Measurements from ENCODE around the gene ZMYND19. TPM values are rescaled to one million over a fixed set of nuclear protein-coding genes. Genes with fewer than 3 reads are reported as not detected.

Gene ZMYND19
- total and polyA plus RNA-seq, 2 of the 8 experiments (the other 6 are each of a cell fraction or from before 2014, with no cell fraction given) = 42.4 to 58.7 TPM

- Histone ChIP-seq H3K36me3 (ENCODE audit: control insufficient read depth in 2 of 4, insufficient read depth in 4 of 4, low read length in 3 of 4) (peaks cover 0 to 22% (median 4%) of the 10 kb centered on the region in 4 experiments; a peak in 3 of 8 replicates), H3K14ac (ENCODE audit: insufficient read length) (no peak overlapping the region), H3K4me3 (ENCODE audit: extremely low read depth in 1 of 4, insufficient read depth in 2 of 4, low read depth in 3 of 4, low read length in 4 of 4) (no peak overlapping the region), H2AK5ac (ENCODE audit: low read depth, low read length) (no peak overlapping the region), H3K23me2 (ENCODE audit: low read depth, low read length) (peaks cover 2% of the 10 kb centered on the region; the same call in 1 of the 2 replicates), H3K4me2 (ENCODE audit: insufficient read depth in 1 of 2, low read depth in 2 of 2, low read length in 2 of 2) (no peak overlapping the region), H3K27me3 (replicated peaks in 1 of 4; ENCODE audit: control insufficient read depth in 3 of 4, extremely low read depth in 1 of 4, insufficient read depth in 3 of 4, low read length in 3 of 4) (peaks cover 0 to 5% (median 0%) of the 10 kb centered on the region in 4 experiments; a peak in 1 of 7 replicates), H3K4ac (replicated peaks; ENCODE audit: insufficient read length, low read depth, low read length) (no peak overlapping the region), H3K4me1 (replicated peaks in 1 of 4; ENCODE audit: control insufficient read depth in 3 of 4, insufficient read depth in 4 of 4, low read length in 3 of 4) (peaks cover 0 to 14% (median 9%) of the 10 kb centered on the region in 4 experiments; a peak in 5 of 7 replicates), H4K20me1 (replicated peaks in 1 of 2; ENCODE audit: control insufficient read depth in 1 of 2, insufficient read depth in 2 of 2, low read length in 2 of 2) (peaks cover 15 to 30% of the 10 kb centered on the region in 2 experiments), H4K8ac (ENCODE audit: extremely low read depth, insufficient read depth, low read length) (no peak overlapping the region), H2BK5ac (ENCODE audit: low read depth, low read length) (no peak overlapping the region), H3K56ac (replicated peaks; ENCODE audit: insufficient read length, low read depth, low read length) (no peak overlapping the region), H3K23ac (ENCODE audit: insufficient read length) (no peak overlapping the region), H4K5ac (ENCODE audit: insufficient read length, low read depth, low read length) (no peak overlapping the region), H3K79me1 (ENCODE audit: low read depth, low read length) (no peaks in the 10 kb centered on the region; the same call in 1 of the 2 replicates), H3K9ac (replicated peaks in 1 of 4; ENCODE audit: extremely low read depth in 1 of 4, low read depth in 3 of 4, low read length in 3 of 4) (no peak overlapping the region; a peak in 1 of 7 replicates), H3K18ac (ENCODE audit: extremely low read depth, low read length) (no peak overlapping the region), H4K91ac (replicated peaks; ENCODE audit: insufficient read length, low read length) (peak overlapping the region; percentile 1), H2BK15ac (ENCODE audit: low read length) (no peak overlapping the region), H3K27ac (ENCODE audit: low read depth, low read length) (no peak overlapping the region), H3K79me2 (ENCODE audit: control insufficient read depth in 1 of 2, insufficient read depth in 2 of 2, low read length in 2 of 2) (peaks cover 0 to 7% of the 10 kb centered on the region in 2 experiments; a peak in 1 of 4 replicates), H3K9me3 (ENCODE audit: insufficient read depth in 2 of 2, low read depth in 1 of 2, low read length in 1 of 2) (no peaks in the 10 kb centered on the region), H2BK20ac (ENCODE audit: low read length) (no peak overlapping the region), H2BK12ac (ENCODE audit: low read depth, low read length) (no peak overlapping the region), H2AFZ (ENCODE audit: low read length) (no peak overlapping the region), H2BK120ac (replicated peaks; ENCODE audit: low read depth, low read length) (no peak overlapping the region)
- DNase-seq (ENCODE audit: low read depth in 1 of 2, low spot score in 2 of 2) (no peak), FAIRE-seq (no peak)
- ChIA-PET POLR2A (ENCODE audit: partially characterized antibody) (interaction anchor here (0.6 to 1.7 kb wide), 5 partner anchors 16 to 49 kb away, joined by 3 to 6 read pairs (median 3); no protein-coding TSS in a partner anchor), CTCF (ENCODE audit: partially characterized antibody) (interaction anchor here (0.6 to 1.2 kb wide), 5 partner anchors 19 to 62 kb away, joined by 3 to 4 read pairs (median 3); no protein-coding TSS in a partner anchor)
- WGBS, 2 experiments (ENCODE audit: extremely low coverage in 1 of 2, insufficient coverage in 1 of 2, insufficient read length in 1 of 2, insufficient replicate concordance in 2 of 2, low coverage in 1 of 2, low lambda C conversion rate in 2 of 2, missing lambda C conversion rate in 1 of 2) = 90% methylated on average over 6 of the region's 6 CpGs; no CpG with 5 or more reads in 1 of the 2 experiments
- TF ChIP-seq GTF2F1 (IDR thresholded peaks at IDR 0.05; ENCODE audit: borderline replicate concordance, low read depth, low read length) (no peak), RFX5 (IDR thresholded peaks at IDR 0.05; ENCODE audit: borderline replicate concordance, low read depth, low read length) (no peak), EP300 (IDR thresholded peaks at IDR 0.05; ENCODE audit: borderline replicate concordance in 1 of 2, low read depth in 2 of 2, low read length in 2 of 2) (no peak), HDAC6 (IDR thresholded peaks at IDR 0.05; ENCODE audit: low read depth, low read length) (no peak), EGR1 (IDR thresholded peaks at IDR 0.05; ENCODE audit: borderline replicate concordance, low read depth, low read length) (no peak), CEBPB (IDR thresholded peaks at IDR 0.05; ENCODE audit: low read depth, low read length) (no peak), CREB1 (IDR thresholded peaks at IDR 0.05) (no peak), POLR2A (IDR thresholded peaks at IDR 0.05; ENCODE audit: control extremely low read depth in 1 of 2, low read depth in 2 of 2, low read length in 2 of 2) (no peak)
Measured at GRCh38 chr9:137610944-137611343, 20.6 kb upstream of the ZMYND19 start.

All from H1 (cell line).